ENCODE measurements around the gene PSMD1.

Gene PSMD1

GRCh38 chr2:231041061-231041689 lies 15.5 kb upstream of the PSMD1 start:
- Histone ChIP-seq H3K4me3 (no peak overlapping the region), H3K27me3 (peaks cover 0 to 56% of the 10 kb centered on the region in 2 donors), H3K27ac (no peak overlapping the region), H3K9me3 (no peaks in the 10 kb centered on the region), H3K36me3 (no peaks in the 10 kb centered on the region), H3K4me1 (peaks cover 0 to 13% (median 9%) of the 10 kb centered on the region in 4 donors)
- no peak for TF ChIP-seq CTCF (IDR thresholded peaks at IDR 0.05)
- intact Hi-C loops (cut with DNase I; ENCODE audit: low total_unique reads): no loop called here
- DNase-seq: no peak

GRCh38 chr2:231043796-231044195 lies 12.9 kb upstream of the PSMD1 start:
- H3K4me3 ChIP-seq: no peak overlapping the region
- peaks cover 0 to 44% of the 10 kb centered on the region in 2 donors for H3K27me3 ChIP-seq
- intact Hi-C loops (cut with DNase I; ENCODE audit: low total_unique reads): no loop called here
- no peak overlapping the region for H3K27ac ChIP-seq
- H3K9me3 ChIP-seq: no peaks in the 10 kb centered on the region
- no peak for TF ChIP-seq CTCF (IDR thresholded peaks at IDR 0.05)
- DNase-seq: no peak
- H3K36me3 ChIP-seq: no peaks in the 10 kb centered on the region
- H3K4me1 ChIP-seq: no peaks in the 10 kb centered on the region

GRCh38 chr2:231046916-231047273 lies 9.8 kb upstream of the PSMD1 start:
- H3K27ac ChIP-seq: no peak overlapping the region
- TF ChIP-seq CTCF (IDR thresholded peaks at IDR 0.05): no peak
- intact Hi-C loops (cut with DNase I; ENCODE audit: low total_unique reads): no loop called here
- no peaks in the 10 kb centered on the region for H3K36me3 ChIP-seq
- H3K4me3 ChIP-seq: no peak overlapping the region
- no peaks in the 10 kb centered on the region for H3K9me3 ChIP-seq
- DNase-seq: no peak
- H3K4me1 ChIP-seq: peaks cover 0 to 8% (median 0%) of the 10 kb centered on the region in 4 donors
- H3K27me3 ChIP-seq: peaks cover 0 to 27% of the 10 kb centered on the region in 2 donors

- Histone ChIP-seq H3K4me1 (peaks cover 0 to 13% (median 4%) of the 10 kb centered on the region in 4 donors), H3K27ac (no peak overlapping the region)
- DNase-seq: no peak
These were observed 9.3 kb upstream of the PSMD1 start for GRCh38 chr2:231047274-231047922.

More at GRCh38 chr2:231047274-231047922, 9.3 kb upstream of the PSMD1 start:
- intact Hi-C loops (cut with DNase I; ENCODE audit: low total_unique reads): no loop called here
- no peak overlapping the region for H3K4me3 ChIP-seq
- H3K27me3 ChIP-seq: peaks cover 0 to 22% of the 10 kb centered on the region in 2 donors
- no peaks in the 10 kb centered on the region for H3K36me3 ChIP-seq
- no peaks in the 10 kb centered on the region for H3K9me3 ChIP-seq
- no peak for TF ChIP-seq CTCF (IDR thresholded peaks at IDR 0.05)
